ENCODE results near the gene C2CD2.
"Not testable (repeated sequence)": the region's sequence is repeated elsewhere in the genome, so short reads cannot be mapped to it uniquely, and the experiment has no call there.

C2CD2 gene

GRCh38 chr21:41956926-41957729, 3.3 kb upstream of the C2CD2 start:
- TF ChIP-seq ZNF274 (IDR thresholded peaks at IDR 0.05; ENCODE audit: low read depth, low read length), result no peak
- H3K4me3 ChIP-seq (ENCODE audit: low read length), result no peak overlapping the region

DNA sequence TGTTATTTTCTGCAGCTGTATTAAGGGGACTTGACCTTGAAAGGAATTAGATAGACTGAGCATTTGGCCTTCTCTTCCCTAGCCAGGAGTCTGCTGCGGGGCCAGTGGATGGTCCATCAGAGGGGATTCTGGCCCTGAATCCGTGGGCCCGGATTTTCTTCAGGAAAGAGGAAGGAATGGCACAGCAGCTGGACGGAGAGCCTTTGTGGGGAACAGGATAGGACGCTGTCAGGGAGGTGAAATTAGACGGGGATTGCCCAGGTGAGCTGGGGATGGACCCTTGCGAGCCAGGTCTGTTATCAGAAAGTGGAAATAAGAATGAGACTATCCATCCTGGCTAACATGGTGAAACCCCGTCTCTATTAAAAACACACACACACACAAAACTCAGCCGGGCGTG, 1.7 kb upstream of the C2CD2 start:
- H3K4me3 ChIP-seq (ENCODE audit: low read length), result no peak overlapping the region; the same call in 1 of the 2 replicates
- no peak for TF ChIP-seq ZNF274 (IDR thresholded peaks at IDR 0.05; ENCODE audit: low read depth, low read length)

- TF ChIP-seq ZNF274 (IDR thresholded peaks at IDR 0.05; ENCODE audit: low read depth, low read length), result no peak
- H3K4me3 ChIP-seq (ENCODE audit: low read length), result no peak overlapping the region; the same call in 1 of the 2 replicates
Measured at GRCh38 chr21:41954654-41955499, 1.1 kb upstream of the C2CD2 start.

DNA sequence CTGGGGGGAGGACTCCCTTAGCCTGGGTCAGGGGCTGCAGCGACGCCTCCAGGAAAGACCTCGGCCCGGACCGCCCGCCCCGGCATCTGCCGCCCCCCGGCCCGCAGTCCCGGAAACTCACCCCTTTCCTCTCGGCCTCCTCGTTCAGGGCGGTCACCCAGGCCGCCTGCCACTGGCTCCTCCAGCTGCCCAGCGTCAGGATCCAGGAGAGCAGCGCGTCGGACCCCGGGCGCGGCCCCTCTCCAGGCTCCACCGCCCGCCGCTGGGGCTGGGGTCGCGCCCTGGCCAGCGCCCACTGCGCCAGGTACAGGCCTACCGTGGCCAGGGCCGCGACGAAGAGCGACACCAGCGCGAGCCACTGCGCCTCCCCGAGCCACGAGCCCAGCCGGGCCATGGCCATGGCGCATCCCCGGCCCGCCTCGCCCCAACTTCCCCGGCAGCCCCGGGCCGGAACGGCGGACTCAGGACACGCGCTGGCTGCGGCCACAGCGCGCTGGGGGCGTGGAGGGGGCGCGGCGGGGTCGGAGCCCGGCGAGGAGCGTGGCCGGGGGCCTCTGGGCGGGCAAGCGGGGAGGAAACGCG, 478 bp downstream of the C2CD2 start:
- peak overlapping the region; percentile 77; the same call in 1 of the 2 replicates for H3K4me3 ChIP-seq (ENCODE audit: low read length)

DNA sequence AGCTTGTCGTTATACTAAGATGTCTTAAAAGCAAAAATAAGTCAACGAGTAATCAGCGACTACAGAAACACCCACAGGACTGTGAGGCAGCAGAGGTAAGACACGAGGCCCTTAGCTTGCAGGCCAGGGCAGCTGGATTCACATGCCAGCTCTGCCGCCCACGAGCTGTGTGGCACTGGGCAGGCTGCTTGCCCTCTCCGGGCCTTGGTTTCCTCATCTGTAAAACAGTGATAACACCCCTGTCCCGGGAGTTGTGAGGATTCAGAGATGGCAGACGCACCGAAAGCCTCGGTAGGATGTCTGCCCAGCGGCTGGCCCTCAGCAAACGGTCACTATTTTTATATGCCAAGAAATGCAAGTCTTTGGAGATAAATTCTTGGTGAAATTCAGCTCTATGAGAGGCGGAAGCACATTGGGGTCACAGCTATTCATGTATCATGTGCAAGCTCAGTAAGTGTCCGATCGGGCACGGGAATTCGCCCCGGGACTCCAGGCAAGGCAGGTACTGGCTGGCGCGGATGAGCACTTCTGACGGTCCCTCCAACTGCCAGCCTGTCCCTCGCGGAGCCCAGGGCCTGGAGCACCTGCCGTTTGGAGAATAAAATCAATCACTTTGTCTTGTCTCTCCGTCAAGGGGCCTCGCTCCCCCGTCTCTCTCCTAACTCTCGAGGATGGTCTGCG, 1.1 kb downstream of the C2CD2 start:
- TF ChIP-seq ZNF274 (IDR thresholded peaks at IDR 0.05; ENCODE audit: low read depth, low read length), result no peak
- peak overlapping the region; percentile 77; the same call in 1 of the 2 replicates for H3K4me3 ChIP-seq (ENCODE audit: low read length)

More for the DNA sequence above, 478 bp downstream of the C2CD2 start:
- no peak for TF ChIP-seq ZNF274 (IDR thresholded peaks at IDR 0.05; ENCODE audit: low read depth, low read length)

DNA sequence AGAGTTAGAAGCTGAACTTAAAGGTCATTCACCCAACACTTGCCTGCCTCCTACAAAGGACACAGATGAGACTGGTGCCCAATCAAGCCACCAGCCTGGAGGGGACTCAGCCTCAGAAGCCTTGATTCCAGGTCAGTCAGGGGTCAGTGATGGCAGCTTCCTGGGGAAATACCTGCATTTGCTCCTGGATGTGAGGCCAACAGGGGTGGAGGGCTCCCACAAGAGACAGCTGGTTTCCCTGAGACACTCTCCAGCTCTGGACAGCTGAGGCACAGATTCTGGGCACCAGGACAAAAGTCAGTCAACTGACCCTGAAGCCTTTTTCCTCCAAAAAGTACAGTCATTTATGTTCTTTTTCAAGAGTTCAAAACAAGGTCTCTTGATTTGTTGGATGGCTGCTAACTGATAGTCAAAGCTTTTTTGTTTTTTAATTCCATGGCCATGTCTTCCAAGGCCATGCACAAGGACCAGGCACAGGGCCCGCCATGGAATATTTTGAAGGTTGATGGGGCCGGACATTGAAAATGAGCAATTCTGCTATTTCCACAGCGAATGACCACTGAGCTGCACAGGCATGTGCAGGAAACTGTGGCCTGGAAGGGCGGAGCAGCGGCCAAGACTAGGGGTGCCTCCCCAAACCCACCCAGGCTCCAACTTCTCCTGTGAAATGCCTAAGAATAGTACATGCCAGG, 1.8 kb downstream of the C2CD2 start:
- no peak for TF ChIP-seq ZNF274 (IDR thresholded peaks at IDR 0.05; ENCODE audit: low read depth, low read length)
- peak overlapping the region; percentile 77; the same call in 1 of the 2 replicates for H3K4me3 ChIP-seq (ENCODE audit: low read length)

GRCh38 chr21:41950941-41951351, 2.9 kb downstream of the C2CD2 start:
- TF ChIP-seq ZNF274 (IDR thresholded peaks at IDR 0.05; ENCODE audit: low read depth, low read length), result no peak
- no peak overlapping the region for H3K4me3 ChIP-seq (ENCODE audit: low read length)

- not testable (repeated sequence) for H3K4me3 ChIP-seq (ENCODE audit: low read length)
Measured at GRCh38 chr21:41949631-41950030, 4.2 kb downstream of the C2CD2 start.

GRCh38 chr21:41948901-41949300, 4.9 kb downstream of the C2CD2 start:
- no peak overlapping the region for H3K4me3 ChIP-seq (ENCODE audit: low read length)
- no peak for TF ChIP-seq ZNF274 (IDR thresholded peaks at IDR 0.05; ENCODE audit: low read depth, low read length)

DNA sequence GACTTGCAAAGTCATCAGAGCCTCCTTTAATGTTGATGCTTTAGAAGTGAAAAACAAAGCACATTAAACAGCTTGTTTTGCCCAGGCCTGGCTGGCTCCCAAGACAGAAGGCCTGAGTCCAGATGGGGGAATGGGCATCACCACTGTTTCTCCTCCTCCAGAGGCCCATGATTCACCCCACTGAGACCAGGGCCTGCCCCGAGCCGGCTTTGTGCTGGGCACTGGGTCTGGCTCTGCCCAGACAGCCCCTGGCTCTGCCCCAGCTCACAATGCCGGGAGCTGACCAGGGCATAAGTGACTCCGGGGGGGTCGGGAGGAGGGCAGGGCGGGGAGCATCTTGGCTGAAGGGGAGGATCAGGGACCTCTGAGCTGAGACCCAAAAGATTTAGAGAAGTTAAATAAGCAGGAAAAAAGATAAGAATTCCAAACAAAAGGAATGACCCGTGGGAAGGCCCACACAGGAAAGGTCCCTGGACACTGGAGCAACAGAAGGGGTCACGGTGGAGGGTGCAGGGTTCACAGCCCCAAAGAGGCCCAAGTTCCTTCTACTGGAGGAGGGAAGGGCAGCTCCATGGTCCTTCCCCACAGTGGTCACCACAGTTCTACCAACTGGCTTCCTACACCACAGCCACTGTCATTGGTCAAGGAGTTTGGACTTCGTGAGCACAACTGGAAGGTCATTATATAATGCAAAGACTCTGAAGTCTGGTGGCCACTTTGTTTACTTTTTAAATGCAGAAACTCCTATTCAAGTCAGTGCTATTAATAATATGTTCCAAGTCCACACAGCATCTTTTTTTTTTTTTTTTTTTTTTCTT, 5.5 kb downstream of the C2CD2 start:
- no peak overlapping the region for H3K4me3 ChIP-seq (ENCODE audit: low read length)
- TF ChIP-seq ZNF274 (IDR thresholded peaks at IDR 0.05; ENCODE audit: low read depth, low read length), result no peak

DNA sequence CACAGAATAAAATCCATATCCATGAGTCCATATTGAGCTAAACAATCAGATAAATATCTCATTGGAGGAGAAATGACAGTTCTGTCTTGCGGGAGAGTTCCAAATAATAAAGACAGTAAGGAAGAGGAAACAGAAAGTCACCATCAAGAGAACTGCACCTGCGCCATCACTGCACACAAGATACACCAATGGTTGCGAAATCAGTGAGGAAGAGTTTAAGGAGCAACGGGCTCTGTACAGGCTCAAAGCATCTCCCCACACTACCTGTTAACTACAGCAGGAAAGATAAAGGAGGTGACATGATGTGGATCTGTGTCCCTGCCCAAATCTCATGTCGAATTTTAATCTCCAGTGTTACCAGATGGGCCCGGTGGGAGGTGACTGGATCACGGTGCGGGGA, 7.8 kb downstream of the C2CD2 start:
- no peak overlapping the region for H3K4me3 ChIP-seq (ENCODE audit: low read length)
- no peak for TF ChIP-seq ZNF274 (IDR thresholded peaks at IDR 0.05; ENCODE audit: low read depth, low read length)

- no peak overlapping the region for H3K4me3 ChIP-seq (ENCODE audit: low read length)
- no peak for TF ChIP-seq ZNF274 (IDR thresholded peaks at IDR 0.05; ENCODE audit: low read depth, low read length)
Measured at GRCh38 chr21:41943851-41944250, 10.0 kb downstream of the C2CD2 start.

DNA sequence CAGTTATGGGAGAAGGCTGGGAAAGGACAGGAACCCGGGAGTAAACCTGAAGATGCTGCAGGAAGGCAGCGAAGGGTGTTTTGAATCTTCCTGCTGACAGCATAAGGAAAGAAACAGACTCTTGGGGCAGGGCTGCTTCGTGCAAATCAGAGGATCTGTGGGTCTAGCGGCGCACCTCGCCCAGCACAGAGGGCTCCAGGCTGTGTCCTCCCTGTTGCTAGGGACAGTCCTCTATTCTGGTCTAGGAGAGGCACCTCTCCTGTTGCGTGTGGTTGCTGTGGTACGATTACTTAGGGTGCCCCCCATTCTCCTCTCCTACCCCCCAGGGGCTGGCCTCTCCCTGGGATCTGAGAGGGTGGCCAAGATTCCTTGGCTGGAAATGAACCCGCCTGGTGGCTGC, 11.4 kb downstream of the C2CD2 start:
- H3K4me3 ChIP-seq (ENCODE audit: low read length), result no peak overlapping the region
- TF ChIP-seq ZNF274 (IDR thresholded peaks at IDR 0.05; ENCODE audit: low read depth, low read length), result no peak
